AG10803 (cell line): ENCODE measurements around the gene RBM18.

ENCODE experiments used
- DNase-seq: peaks from one replicate; pipeline ENCODE4 v3.0.0; 2010; ENCODE audit warnings: low read depth
- H3K4me3 ChIP-seq: 2 replicates; pipeline ENCODE4 v1.5.1; 2011; ENCODE audit warnings: mild to moderate bottlenecking, low read length, control low read depth
- TF ChIP-seq, protein P1 (sequence below): conservative IDR thresholded peaks from 2 replicates; pipeline ENCODE4 v1.5.1; 2011; ENCODE audit warnings: mild to moderate bottlenecking, low read length, control low read depth, inconsistent platforms

Gene RBM18

DNA sequence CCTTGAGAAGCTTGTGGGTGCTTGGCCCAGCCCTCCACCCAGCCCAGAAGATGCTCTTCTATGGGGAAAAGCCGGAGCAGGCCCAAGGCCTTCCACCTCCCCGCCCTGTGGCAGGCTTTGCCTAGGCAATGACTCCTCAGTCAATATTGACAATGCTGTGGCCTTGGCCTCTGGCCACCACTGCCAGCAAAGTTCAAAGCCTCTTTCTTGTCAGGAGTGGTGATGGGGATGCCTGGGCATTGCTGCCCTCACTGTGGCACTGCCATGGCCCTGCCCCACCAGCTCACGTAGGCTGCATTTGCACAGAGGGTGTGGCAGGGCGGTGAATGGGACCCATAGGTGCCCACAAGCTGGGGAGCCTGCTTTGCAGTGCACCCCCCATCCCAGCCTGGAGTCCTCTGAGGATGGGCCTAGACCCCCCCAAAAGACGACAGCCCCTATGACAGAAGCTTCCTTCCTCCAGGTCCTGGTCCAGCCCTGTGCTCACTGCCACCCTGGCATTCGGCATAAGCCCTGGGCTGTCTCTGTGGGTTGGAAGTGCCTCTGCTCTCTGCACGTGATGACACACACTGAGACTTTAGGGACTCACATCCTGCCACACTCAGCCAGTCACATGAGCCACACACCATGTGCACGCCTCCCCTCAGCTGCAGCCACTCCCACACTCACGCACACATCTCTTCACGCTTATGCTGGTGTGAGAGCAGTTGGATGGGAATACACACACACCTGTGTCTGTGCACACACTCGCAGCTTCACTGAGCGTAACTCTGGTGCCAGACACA lies 73.9 kb downstream of the RBM18 start:
- H3K4me3 ChIP-seq: no peak overlapping the region
- TF ChIP-seq, protein P1, sequence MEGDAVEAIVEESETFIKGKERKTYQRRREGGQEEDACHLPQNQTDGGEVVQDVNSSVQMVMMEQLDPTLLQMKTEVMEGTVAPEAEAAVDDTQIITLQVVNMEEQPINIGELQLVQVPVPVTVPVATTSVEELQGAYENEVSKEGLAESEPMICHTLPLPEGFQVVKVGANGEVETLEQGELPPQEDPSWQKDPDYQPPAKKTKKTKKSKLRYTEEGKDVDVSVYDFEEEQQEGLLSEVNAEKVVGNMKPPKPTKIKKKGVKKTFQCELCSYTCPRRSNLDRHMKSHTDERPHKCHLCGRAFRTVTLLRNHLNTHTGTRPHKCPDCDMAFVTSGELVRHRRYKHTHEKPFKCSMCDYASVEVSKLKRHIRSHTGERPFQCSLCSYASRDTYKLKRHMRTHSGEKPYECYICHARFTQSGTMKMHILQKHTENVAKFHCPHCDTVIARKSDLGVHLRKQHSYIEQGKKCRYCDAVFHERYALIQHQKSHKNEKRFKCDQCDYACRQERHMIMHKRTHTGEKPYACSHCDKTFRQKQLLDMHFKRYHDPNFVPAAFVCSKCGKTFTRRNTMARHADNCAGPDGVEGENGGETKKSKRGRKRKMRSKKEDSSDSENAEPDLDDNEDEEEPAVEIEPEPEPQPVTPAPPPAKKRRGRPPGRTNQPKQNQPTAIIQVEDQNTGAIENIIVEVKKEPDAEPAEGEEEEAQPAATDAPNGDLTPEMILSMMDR: no peak
- peak; percentile 31 for DNase-seq

DNA sequence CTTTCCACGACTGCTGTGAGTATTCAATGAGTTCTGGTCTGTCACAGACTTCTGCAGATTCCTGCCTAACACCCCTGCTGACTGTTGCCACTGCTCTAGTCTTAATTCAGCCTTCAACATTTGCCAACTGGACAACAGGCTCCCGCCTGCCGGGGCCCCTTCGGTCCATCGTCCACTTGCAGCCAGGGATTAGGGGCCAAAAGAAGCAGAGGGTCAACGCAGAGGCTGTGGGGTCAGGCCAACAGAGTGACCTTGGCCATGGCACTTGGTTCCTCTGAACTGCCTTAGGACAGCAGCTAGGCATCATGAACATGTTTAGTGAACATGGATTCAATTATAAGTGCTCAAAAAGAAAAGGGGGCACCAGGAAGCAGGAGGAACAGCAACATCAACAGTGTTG lies 76.3 kb downstream of the RBM18 start:
- no peak for DNase-seq
- TF ChIP-seq, protein P1: no peak

More for the DNA sequence above, 76.3 kb downstream of the RBM18 start:
- H3K4me3 ChIP-seq: no peak overlapping the region
